ENCODE results near the gene DRC7.

DNA sequence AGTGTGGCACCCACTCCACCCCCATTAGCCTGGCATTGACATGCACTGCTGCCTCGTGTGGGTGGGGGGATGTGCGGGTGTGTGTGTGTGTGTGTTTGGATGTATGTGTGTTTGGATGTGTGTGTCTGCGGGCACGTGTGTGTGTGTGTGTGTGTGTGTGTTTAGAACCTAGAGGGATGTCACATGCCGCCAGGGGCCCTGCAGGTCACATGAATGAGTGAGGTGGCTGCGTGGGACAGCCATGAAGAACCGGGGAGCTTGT lies 50.0 kb downstream of the DRC7 start:
- TF ChIP-seq, protein P1, sequence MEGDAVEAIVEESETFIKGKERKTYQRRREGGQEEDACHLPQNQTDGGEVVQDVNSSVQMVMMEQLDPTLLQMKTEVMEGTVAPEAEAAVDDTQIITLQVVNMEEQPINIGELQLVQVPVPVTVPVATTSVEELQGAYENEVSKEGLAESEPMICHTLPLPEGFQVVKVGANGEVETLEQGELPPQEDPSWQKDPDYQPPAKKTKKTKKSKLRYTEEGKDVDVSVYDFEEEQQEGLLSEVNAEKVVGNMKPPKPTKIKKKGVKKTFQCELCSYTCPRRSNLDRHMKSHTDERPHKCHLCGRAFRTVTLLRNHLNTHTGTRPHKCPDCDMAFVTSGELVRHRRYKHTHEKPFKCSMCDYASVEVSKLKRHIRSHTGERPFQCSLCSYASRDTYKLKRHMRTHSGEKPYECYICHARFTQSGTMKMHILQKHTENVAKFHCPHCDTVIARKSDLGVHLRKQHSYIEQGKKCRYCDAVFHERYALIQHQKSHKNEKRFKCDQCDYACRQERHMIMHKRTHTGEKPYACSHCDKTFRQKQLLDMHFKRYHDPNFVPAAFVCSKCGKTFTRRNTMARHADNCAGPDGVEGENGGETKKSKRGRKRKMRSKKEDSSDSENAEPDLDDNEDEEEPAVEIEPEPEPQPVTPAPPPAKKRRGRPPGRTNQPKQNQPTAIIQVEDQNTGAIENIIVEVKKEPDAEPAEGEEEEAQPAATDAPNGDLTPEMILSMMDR (IDR thresholded peaks at IDR 0.05) = no peak
- no peak for TF ChIP-seq POLR2A (IDR thresholded peaks at IDR 0.05)
